GM12878 (cell line): ENCODE results near the gene PML. TPM values are rescaled to one million over a fixed set of nuclear protein-coding genes. Genes with fewer than 3 reads are reported as not detected.

Experiments used
- ATAC-seq: fragments of 200-7000 bp; cut with Tn5 transposase; 3 replicates; pipeline ENCODE4 v1.9.1; 2020; ENCODE audit warnings: mild to moderate bottlenecking, moderate library complexity
- BruUV-seq: library from RNA; stranded (reverse); fragments of 400-500 nt; replicated peaks from 2 replicates; lab custom pipeline; 2021; lab: Mats Ljungman, UMichigan
- CTCF ChIA-PET: fragments of 300-600 bp; sonication (Branson Sonifier 250); formaldehyde crosslinking; extraction: SDS; loops from one replicate; lab custom pipeline; 2021; ENCODE audit warnings: inconsistent platforms; lab: Yijun Ruan, JAX
- POLR2A ChIA-PET: fragments of 350-600 bp; formaldehyde crosslinking; extraction: SDS; loops from one replicate; lab custom pipeline; 2021; ENCODE audit warnings: inconsistent platforms; lab: Charles Lee
- RAD21 ChIA-PET: fragments of 300-600 bp; sonication (Branson Sonifier 250); formaldehyde crosslinking; loops from one replicate; lab custom pipeline; 2023; ENCODE audit warnings: antibody characterized with exemption; ENCODE audit not compliant: unreplicated experiment; lab: Charles Lee
- SMC1A ChIA-PET: fragments of 300-600 bp; sonication (Branson Sonifier 250); formaldehyde crosslinking; loops from one replicate; lab custom pipeline; 2023; ENCODE audit not compliant: unreplicated experiment, uncharacterized antibody; lab: Charles Lee
- DNase-seq: peaks from one replicate; pipeline ENCODE4 v3.0.0-alpha.2; 2011; ENCODE audit warnings: low read depth, low spot score
- FAIRE-seq: peaks from 3 replicates; lab custom pipeline; 2011; peaks lifted over from hg19 to GRCh38; lab: Jason Lieb, UNC
- H2AFZ ChIP-seq: 2 replicates; pipeline ENCODE4 v1.6.0; 2011; ENCODE audit warnings: low read depth, low read length, control low read depth; ENCODE audit not compliant: control insufficient read depth
- H3K27ac ChIP-seq: 2 replicates; pipeline ENCODE4 v1.5.1; 2011; ENCODE audit warnings: control low read depth; ENCODE audit not compliant: control insufficient read depth, insufficient read depth
- H3K27me3 ChIP-seq, 2 experiments: replicated peaks in 1 of 2; 2 replicates each; pipeline versions ENCODE4 v1.6.0 to v1.6.1; 2011; ENCODE audit warnings: low read length in 1 of 2; ENCODE audit not compliant: control insufficient read depth in 2 of 2, insufficient read depth in 2 of 2
- H3K36me3 ChIP-seq, 2 experiments: 2 replicates each; pipeline ENCODE4 v1.5.1; 2011; ENCODE audit warnings: low read length in 1 of 2; ENCODE audit not compliant: control insufficient read depth in 2 of 2, insufficient read depth in 2 of 2
- H3K4me1 ChIP-seq: 2 replicates; pipeline ENCODE4 v1.6.1; 2011; ENCODE audit warnings: mild to moderate bottlenecking, low read length, moderate library complexity, mixed read lengths; ENCODE audit not compliant: control insufficient read depth, insufficient read depth
- H3K4me2 ChIP-seq: 2 replicates; pipeline ENCODE4 v1.6.0; 2011; ENCODE audit warnings: control low read depth; ENCODE audit not compliant: control insufficient read depth, insufficient read depth
- H3K4me3 ChIP-seq: fragments of 200-600 bp; sonication (generic); 2 replicates; pipeline ENCODE4 v1.5.1; 2016
- H3K79me2 ChIP-seq: 2 replicates; pipeline ENCODE4 v1.6.0; 2011; ENCODE audit warnings: low read length; ENCODE audit not compliant: control insufficient read depth, insufficient read depth
- H3K9ac ChIP-seq: 2 replicates; pipeline ENCODE4 v1.8.0; 2011; ENCODE audit warnings: low read length, control low read depth, mixed read lengths; ENCODE audit not compliant: control insufficient read depth, insufficient read depth
- H3K9me3 ChIP-seq: replicated peaks from 3 replicates; pipeline ENCODE4 v1.5.1; 2011; ENCODE audit warnings: mild to moderate bottlenecking, low read length; ENCODE audit not compliant: control insufficient read depth, insufficient read depth
- H4K20me1 ChIP-seq: 2 replicates; pipeline ENCODE4 v1.6.0; 2011; ENCODE audit not compliant: control insufficient read depth, insufficient read depth
- BCL11A ChIP-seq: IDR thresholded peaks from 2 replicates; pipeline ENCODE4 v1.6.1; 2011; ENCODE audit warnings: low read depth, low read length
- E2F4 ChIP-seq: IDR thresholded peaks from 2 replicates; pipeline ENCODE4 v1.6.1; 2012; ENCODE audit warnings: low read depth, low read length, improper control_type of control experiment
- E2F8 ChIP-seq: fragments of 450-650 bp; IDR thresholded peaks from 2 replicates; pipeline ENCODE4 v1.6.1; 2018; ENCODE audit warnings: mild to moderate bottlenecking, low read depth, moderate library complexity; ENCODE audit not compliant: partially characterized antibody
- EGR1 ChIP-seq, 2 experiments: IDR thresholded peaks; 1 replicate in 1 of 2; 2 replicates in 1 of 2; pipeline ENCODE4 v1.6.1; 2011 to 2012; ENCODE audit warnings: low read depth in 2 of 2, low read length in 2 of 2, borderline replicate concordance in 1 of 2, mild to moderate bottlenecking in 1 of 2, moderate library complexity in 1 of 2
- FOXM1 ChIP-seq: IDR thresholded peaks from 2 replicates; pipeline ENCODE4 v1.6.1; 2012; ENCODE audit warnings: low read depth, mild to moderate bottlenecking, inconsistent platforms, low read length, moderate library complexity
- PAX8 ChIP-seq: fragments of 450-650 bp; IDR thresholded peaks from 2 replicates; pipeline ENCODE4 v1.6.1; 2017; ENCODE audit warnings: mild to moderate bottlenecking, moderate library complexity
- POLR2AphosphoS2 ChIP-seq: IDR thresholded peaks from 2 replicates; pipeline ENCODE4 v1.6.1; 2011; ENCODE audit warnings: low read depth, mild to moderate bottlenecking, low read length, improper control_type of control experiment, moderate library complexity
- RUNX3 ChIP-seq: IDR thresholded peaks from 2 replicates; pipeline ENCODE4 v1.6.1; 2012; ENCODE audit warnings: low read length, inconsistent platforms
- ZBTB4 ChIP-seq: fragments of 450-650 bp; formaldehyde crosslinking; IDR thresholded peaks from 2 replicates; pipeline ENCODE4 v1.4.0; 2022; ENCODE audit warnings: mild to moderate bottlenecking, moderate library complexity
- WGBS: methylation state at CpG from one replicate; pipeline ENCODE4 v1.1.6; 2016; ENCODE audit warnings: low lambda C conversion rate; ENCODE audit not compliant: insufficient replicate concordance, insufficient coverage; ENCODE audit errors: missing lambda C conversion rate; 5-methylcytosine and 5-hydroxymethylcytosine counted together
- in situ Hi-C: fragments of 300-500 bp; cut with MboI; formaldehyde crosslinking; loops from 9 replicates; pipeline ENCODE4 v1.14.3; 2018; ENCODE audit warnings: mixed read lengths
- intact Hi-C: fragments of 100-400 bp; cut with micrococcal nuclease; formaldehyde crosslinking; loops from one replicate; pipeline ENCODE4 v1.14.2; 2022; ENCODE audit not compliant: unreplicated experiment
- polyA plus RNA-seq, 11 experiments: library from polyadenylated mRNA; depleted of rRNA in 4 of 11; unstranded in 6 of 11; stranded (reverse) in 5 of 11; fragments of >200 nt; fragmentation: Nextera tagmentation in 4 of 11; fragmentation: Illumina TruSeq in 1 of 11; extraction: Ambion mirVana in 4 of 11; extraction: Trizol in 1 of 11; gene quantifications; 1 replicate in 1 of 11; 2 replicates in 10 of 11; pipeline versions ENCODE4 v1.2.1 to v1.2.3, GENCODE V29; 2011 to 2016; ENCODE audit warnings: inconsistent platforms in 2 of 11, missing spikeins in 2 of 11, low read depth in 1 of 11
- total RNA-seq, 4 experiments: library from RNA; depleted of rRNA in 3 of 4; stranded (reverse); fragments of >200 nt in 3 of 4; fragmentation: Illumina TruSeq in 1 of 4; extraction: Trizol in 1 of 4; gene quantifications; 2 replicates each; pipeline versions ENCODE4 v1.2.1 to v1.2.3, GENCODE V29; 2013 to 2021
- TF ChIP-seq, protein P1 (sequence below): fragments of 450-650 bp; IDR thresholded peaks from 2 replicates; pipeline ENCODE4 v1.6.1; 2017; ENCODE audit warnings: low read depth, mild to moderate bottlenecking, moderate library complexity

The PML gene
- total and polyA plus RNA-seq, 10 of the 15 experiments (the other 5 are each of a cell fraction or from before 2014, with no cell fraction given), result 8.5 to 95.5 (median 30.8) TPM

- ATAC-seq (no peak), DNase-seq (no peak), FAIRE-seq (no peak)
- Histone ChIP-seq H3K9ac (no peak overlapping the region), H2AFZ (no peak overlapping the region), H3K4me3 (no peak overlapping the region), H4K20me1 (no peaks in the 10 kb centered on the region), H3K4me2 (no peak overlapping the region), H3K27ac (no peak overlapping the region), H3K27me3 (no peaks in the 10 kb centered on the region), H3K4me1 (peaks cover 22% of the 10 kb centered on the region), H3K36me3 (no peaks in the 10 kb centered on the region), H3K9me3 (no peaks in the 10 kb centered on the region), H3K79me2 (no peaks in the 10 kb centered on the region)
- ChIA-PET RAD21 (interaction anchor here (0.6 kb wide), 1 partner anchor 188 kb away, joined by 3 read pairs; no protein-coding TSS in a partner anchor), POLR2A (interaction anchor here (0.6 kb wide), 1 partner anchor 79 kb away, joined by 4 read pairs; no protein-coding TSS in a partner anchor), SMC1A (interaction anchor here (1.0 kb wide), 1 partner anchor 9 kb away, joined by 4 read pairs; no protein-coding TSS in a partner anchor), CTCF (interaction anchor here (1.4 to 4.5 kb wide), 4 partner anchors 10 to 95 kb away, joined by 3 to 33 read pairs (median 14); no protein-coding TSS in a partner anchor)
- intact Hi-C loops (no loop called here), in situ Hi-C loops (loop anchor here (10.0 kb wide), 1 partner anchor 336 kb away; no protein-coding TSS in a partner anchor)
- WGBS, result 61% methylated on average over 6 of the region's 6 CpGs
- BruUV-seq, result no TSS peak
- no peak for TF ChIP-seq PAX8
- no peak for TF ChIP-seq FOXM1
- TF ChIP-seq E2F4, result no peak
- TF ChIP-seq BCL11A, result no peak
- no peak for TF ChIP-seq E2F8
- TF ChIP-seq POLR2AphosphoS2, result no peak
- TF ChIP-seq RUNX3, result no peak
- TF ChIP-seq, protein P1, sequence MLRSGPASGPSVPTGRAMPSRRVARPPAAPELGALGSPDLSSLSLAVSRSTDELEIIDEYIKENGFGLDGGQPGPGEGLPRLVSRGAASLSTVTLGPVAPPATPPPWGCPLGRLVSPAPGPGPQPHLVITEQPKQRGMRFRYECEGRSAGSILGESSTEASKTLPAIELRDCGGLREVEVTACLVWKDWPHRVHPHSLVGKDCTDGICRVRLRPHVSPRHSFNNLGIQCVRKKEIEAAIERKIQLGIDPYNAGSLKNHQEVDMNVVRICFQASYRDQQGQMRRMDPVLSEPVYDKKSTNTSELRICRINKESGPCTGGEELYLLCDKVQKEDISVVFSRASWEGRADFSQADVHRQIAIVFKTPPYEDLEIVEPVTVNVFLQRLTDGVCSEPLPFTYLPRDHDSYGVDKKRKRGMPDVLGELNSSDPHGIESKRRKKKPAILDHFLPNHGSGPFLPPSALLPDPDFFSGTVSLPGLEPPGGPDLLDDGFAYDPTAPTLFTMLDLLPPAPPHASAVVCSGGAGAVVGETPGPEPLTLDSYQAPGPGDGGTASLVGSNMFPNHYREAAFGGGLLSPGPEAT, result no peak
- no peak for TF ChIP-seq ZBTB4 (CRISPR knock-in tag)
- no peak for TF ChIP-seq EGR1 (IDR thresholded peaks at IDR 0.05; ENCODE audit: borderline replicate concordance in 1 of 2, low read depth in 2 of 2, low read length in 2 of 2)
Observed at GRCh38 chr15:73969151-73969759, 25.3 kb upstream of the PML start.
